ENCODE measurements around the gene MORC1.

DNA sequence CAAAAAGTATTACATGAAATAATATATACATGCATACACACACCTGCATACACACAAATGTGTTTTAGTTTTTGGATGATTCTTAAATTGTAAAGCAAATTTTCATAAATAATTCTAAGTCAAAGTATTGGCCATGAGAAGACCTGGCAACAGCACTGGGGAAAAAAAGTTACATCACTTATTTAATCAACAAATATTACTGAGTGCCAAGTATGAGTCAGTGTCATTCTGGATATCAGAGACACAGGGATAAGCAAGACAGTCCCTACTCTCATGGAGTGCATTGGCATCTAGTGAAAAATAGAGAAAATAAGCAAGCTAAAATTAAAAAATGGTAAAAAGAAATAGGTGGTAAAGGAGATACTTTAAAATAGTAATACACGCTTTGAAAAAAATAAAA, 134.9 kb downstream of the MORC1 start:
- TF ChIP-seq, protein P1, sequence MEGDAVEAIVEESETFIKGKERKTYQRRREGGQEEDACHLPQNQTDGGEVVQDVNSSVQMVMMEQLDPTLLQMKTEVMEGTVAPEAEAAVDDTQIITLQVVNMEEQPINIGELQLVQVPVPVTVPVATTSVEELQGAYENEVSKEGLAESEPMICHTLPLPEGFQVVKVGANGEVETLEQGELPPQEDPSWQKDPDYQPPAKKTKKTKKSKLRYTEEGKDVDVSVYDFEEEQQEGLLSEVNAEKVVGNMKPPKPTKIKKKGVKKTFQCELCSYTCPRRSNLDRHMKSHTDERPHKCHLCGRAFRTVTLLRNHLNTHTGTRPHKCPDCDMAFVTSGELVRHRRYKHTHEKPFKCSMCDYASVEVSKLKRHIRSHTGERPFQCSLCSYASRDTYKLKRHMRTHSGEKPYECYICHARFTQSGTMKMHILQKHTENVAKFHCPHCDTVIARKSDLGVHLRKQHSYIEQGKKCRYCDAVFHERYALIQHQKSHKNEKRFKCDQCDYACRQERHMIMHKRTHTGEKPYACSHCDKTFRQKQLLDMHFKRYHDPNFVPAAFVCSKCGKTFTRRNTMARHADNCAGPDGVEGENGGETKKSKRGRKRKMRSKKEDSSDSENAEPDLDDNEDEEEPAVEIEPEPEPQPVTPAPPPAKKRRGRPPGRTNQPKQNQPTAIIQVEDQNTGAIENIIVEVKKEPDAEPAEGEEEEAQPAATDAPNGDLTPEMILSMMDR (conservative IDR thresholded peaks at IDR 0.05; ENCODE audit: low read length): no peak
- no peak for TF ChIP-seq EZH2phosphoT487 (IDR thresholded peaks at IDR 0.05; ENCODE audit: borderline replicate concordance, low read depth, low read length)
